Adrenal gland (tissue), 12 donors: Measurements from ENCODE around the gene C9. TPM values are rescaled to one million over a fixed set of nuclear protein-coding genes. Genes with fewer than 3 reads are reported as not detected.

Source experiments
- DNase-seq, 7 donors: peaks; one replicate each; pipeline ENCODE4 v3.0.0-alpha.2; 2019 to 2020
- H3K27ac ChIP-seq, 5 donors: fragments of 200-600 bp; sonication (generic) in 4 of 5; 1 replicate in 3 of 5; 2 replicates in 2 of 5; pipeline versions ENCODE4 v1.5.1 to v1.8.0; 2016 to 2020; ENCODE audit warnings: mild to moderate bottlenecking in 1 of 5
- H3K27me3 ChIP-seq: fragments of 200-600 bp; 2 replicates; pipeline ENCODE4 v1.8.0; 2021
- H3K36me3 ChIP-seq, 2 donors: fragments of 200-600 bp; replicated peaks in 1 of 2; 1 replicate in 1 of 2; 2 replicates in 1 of 2; pipeline versions ENCODE4 v1.5.1 to v1.8.0; 2018 to 2022
- H3K4me1 ChIP-seq, 2 donors: fragments of 200-600 bp; replicated peaks in 1 of 2; 1 replicate in 1 of 2; 2 replicates in 1 of 2; pipeline versions ENCODE4 v1.5.1 to v1.8.0; 2018 to 2021
- H3K4me3 ChIP-seq, 4 donors: fragments of 200-600 bp; sonication (generic) in 3 of 4; one replicate each; pipeline ENCODE4 v1.5.1; 2016 to 2018
- H3K9me3 ChIP-seq, 3 donors: fragments of 200-600 bp; sonication (generic) in 1 of 3; replicated peaks in 1 of 3; 1 replicate in 2 of 3; 2 replicates in 1 of 3; pipeline versions ENCODE4 v1.5.1 to v1.8.0; 2016 to 2021
- POLR2A ChIP-seq, 2 donors: fragments of 450-650 bp; IDR thresholded peaks; one replicate each; pipeline ENCODE4 v1.6.1; 2017; ENCODE audit warnings: antibody characterized with exemption in 2 of 2, mild to moderate bottlenecking in 2 of 2, moderate library complexity in 1 of 2
- WGBS, 4 donors: extraction: QIAGEN DNeasy Blood & Tissue Kit in 2 of 4; methylation state at CpG; one replicate each; pipeline versions ENCODE4 v1.1.5 to v1.1.7; 2013 to 2017; 5-methylcytosine and 5-hydroxymethylcytosine counted together
- intact Hi-C, 2 donors: fragments of 100-400 bp; cut with DNase I; formaldehyde crosslinking; loops; one replicate each; pipeline versions ENCODE4 v1.14.1 to v1.15.0; 2022 to 2023
- polyA plus RNA-seq, 3 donors: library from polyadenylated mRNA; stranded (reverse); fragments of 200-250 nt in 2 of 3; fragments of 350-450 nt in 1 of 3; fragmentation: Illumina TruSeq in 1 of 3; extraction: RNeasy Lipid Tissue Mini Kit (QIAGEN cat#74804) in 1 of 3; gene quantifications; one replicate each; pipeline ENCODE4 v1.2.3, GENCODE V29; 2013 to 2014
- total RNA-seq, 9 donors: library from RNA; depleted of rRNA in 4 of 9; stranded (reverse); fragments of >200 nt in 4 of 9; fragments of 120-200 nt in 1 of 9; fragmentation: NEBNext Ultra II Directional in 1 of 9; extraction: Animal tissue kit (Norgen Biotek cat#: 25700) in 1 of 9; gene quantifications; one replicate each; pipeline versions ENCODE4 v1.1.0 to v1.2.4, GENCODE V29; 2013 to 2023
- TF ChIP-seq, protein P1 (sequence below), 6 experiments: fragments of 450-650 bp in 4 of 6; fragments of 200-600 bp in 2 of 6; sonication (generic) in 1 of 6; IDR thresholded peaks; 1 replicate in 5 of 6; 2 replicates in 1 of 6; pipeline versions ENCODE4 v1.5.1 to v1.8.0; 2016 to 2021; ENCODE audit warnings: antibody characterized with exemption in 6 of 6, mild to moderate bottlenecking in 2 of 6, moderate library complexity in 1 of 6
- donor health status: healthy with polysubstance abuse.
- donor health status: Bipolar disorder and iron deficiency.
- donor health status: DM: yes; HTN: yes; CAD: no.
- donor health status: DM: no; HTN: no; CAD: no.
- donor health status: DM: no; HTN: no; CAD: no.
- donor health status: DM: yes; HTN: yes; CAD: no.

The C9 gene
- total and polyA plus RNA-seq, 12 donors, result 0.07 to 0.54 (median 0.40) TPM; not detected in 5

DNA sequence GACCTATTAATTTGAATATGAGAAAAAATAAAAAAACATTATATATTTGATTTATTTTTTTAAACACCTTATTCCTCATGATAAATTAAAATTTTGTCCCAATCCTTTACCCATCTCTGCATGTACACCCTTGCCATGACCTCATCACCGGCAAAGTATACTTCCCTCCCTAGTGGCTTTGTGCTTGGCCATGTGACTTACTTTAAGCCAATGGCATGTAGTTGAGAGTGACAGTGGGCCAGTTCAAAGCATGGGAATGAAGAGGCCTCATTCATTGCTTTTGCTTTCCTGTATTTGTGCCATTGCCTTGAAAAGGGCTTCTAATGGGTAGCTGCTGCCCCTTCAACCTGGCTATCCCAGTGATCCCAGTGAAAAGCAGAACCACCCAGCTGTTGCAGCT, 31.2 kb downstream of the C9 start:
- no peak for DNase-seq
- Histone ChIP-seq H3K36me3 (no peaks in the 10 kb centered on the region), H3K27me3 (no peaks in the 10 kb centered on the region), H3K4me1 (no peaks in the 10 kb centered on the region), H3K9me3 (no peaks in the 10 kb centered on the region), H3K27ac (no peak overlapping the region), H3K4me3 (no peak overlapping the region)
- no peak for TF ChIP-seq POLR2A (IDR thresholded peaks at IDR 0.05)
- TF ChIP-seq, protein P1, sequence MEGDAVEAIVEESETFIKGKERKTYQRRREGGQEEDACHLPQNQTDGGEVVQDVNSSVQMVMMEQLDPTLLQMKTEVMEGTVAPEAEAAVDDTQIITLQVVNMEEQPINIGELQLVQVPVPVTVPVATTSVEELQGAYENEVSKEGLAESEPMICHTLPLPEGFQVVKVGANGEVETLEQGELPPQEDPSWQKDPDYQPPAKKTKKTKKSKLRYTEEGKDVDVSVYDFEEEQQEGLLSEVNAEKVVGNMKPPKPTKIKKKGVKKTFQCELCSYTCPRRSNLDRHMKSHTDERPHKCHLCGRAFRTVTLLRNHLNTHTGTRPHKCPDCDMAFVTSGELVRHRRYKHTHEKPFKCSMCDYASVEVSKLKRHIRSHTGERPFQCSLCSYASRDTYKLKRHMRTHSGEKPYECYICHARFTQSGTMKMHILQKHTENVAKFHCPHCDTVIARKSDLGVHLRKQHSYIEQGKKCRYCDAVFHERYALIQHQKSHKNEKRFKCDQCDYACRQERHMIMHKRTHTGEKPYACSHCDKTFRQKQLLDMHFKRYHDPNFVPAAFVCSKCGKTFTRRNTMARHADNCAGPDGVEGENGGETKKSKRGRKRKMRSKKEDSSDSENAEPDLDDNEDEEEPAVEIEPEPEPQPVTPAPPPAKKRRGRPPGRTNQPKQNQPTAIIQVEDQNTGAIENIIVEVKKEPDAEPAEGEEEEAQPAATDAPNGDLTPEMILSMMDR (IDR thresholded peaks at IDR 0.05), result no peak
- intact Hi-C loops, result no loop called here
- WGBS, 4 donors, result 94 to 100% (median 98%) methylated on average over 1 of the region's 1 CpG

DNA sequence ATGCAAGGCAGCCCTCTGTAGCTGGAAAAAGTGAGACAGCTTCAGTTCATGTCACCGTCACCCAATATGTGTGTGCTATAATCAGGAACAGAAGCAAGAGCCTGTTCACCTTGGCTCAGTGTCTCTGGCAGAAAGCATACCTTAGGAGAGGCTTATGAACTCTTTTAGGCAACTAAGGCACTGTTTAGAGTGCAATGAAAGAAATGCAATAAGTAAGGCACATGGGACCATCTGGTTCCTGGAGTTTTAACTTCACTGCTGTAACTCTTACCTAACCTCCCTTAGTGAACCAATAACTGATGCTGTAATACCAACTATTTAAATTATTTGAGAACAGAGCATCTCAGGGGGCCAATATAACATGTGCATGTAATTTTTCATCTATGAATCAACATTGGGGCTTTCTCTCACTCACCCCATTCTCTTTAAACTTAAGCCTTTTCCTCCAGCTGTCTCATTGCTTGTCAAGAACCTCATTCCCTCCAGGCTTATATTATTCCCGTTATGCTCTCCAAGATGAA, 32.4 kb downstream of the C9 start:
- intact Hi-C loops, result no loop called here
- WGBS, 4 donors, result 74 to 86% (median 83%) methylated on average over 2 of the region's 2 CpGs
- no peak for TF ChIP-seq POLR2A (IDR thresholded peaks at IDR 0.05)
- TF ChIP-seq, protein P1 (IDR thresholded peaks at IDR 0.05), result no peak

DNA sequence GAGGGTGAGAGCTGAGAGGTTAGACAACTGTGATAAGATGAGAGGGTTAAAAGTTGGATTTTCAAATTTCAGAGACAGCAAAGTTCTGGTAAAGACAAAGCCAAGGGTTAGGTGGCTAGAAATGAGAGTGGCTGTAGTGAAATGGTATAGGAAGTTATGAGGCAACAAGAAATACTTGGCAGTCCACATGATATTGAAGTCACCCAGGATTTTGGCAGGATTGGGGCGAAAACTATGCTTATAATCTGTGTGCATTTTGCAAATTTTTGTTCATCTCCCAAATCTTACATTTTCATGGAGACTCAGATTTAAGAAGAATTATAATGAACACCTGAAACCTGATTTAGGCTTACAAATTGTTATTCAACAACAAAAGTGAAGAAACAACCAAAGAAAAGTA, 35.6 kb downstream of the C9 start:
- intact Hi-C loops, result no loop called here
- TF ChIP-seq, protein P1 (IDR thresholded peaks at IDR 0.05), result no peak
- no peak for TF ChIP-seq POLR2A (IDR thresholded peaks at IDR 0.05)
- no peaks in the 10 kb centered on the region for H3K27me3 ChIP-seq
- H3K27ac ChIP-seq, result no peak overlapping the region
- WGBS, 4 donors, result 79 to 94% (median 85%) methylated on average over 1 of the region's 1 CpG
- no peak for DNase-seq
- no peaks in the 10 kb centered on the region for H3K9me3 ChIP-seq
- H3K4me1 ChIP-seq, result no peaks in the 10 kb centered on the region
- no peaks in the 10 kb centered on the region for H3K36me3 ChIP-seq
- H3K4me3 ChIP-seq, result no peak overlapping the region

More for the DNA sequence above, 32.4 kb downstream of the C9 start:
- Histone ChIP-seq H3K9me3 (no peaks in the 10 kb centered on the region), H3K27me3 (no peaks in the 10 kb centered on the region), H3K4me1 (no peaks in the 10 kb centered on the region), H3K36me3 (no peaks in the 10 kb centered on the region), H3K4me3 (no peak overlapping the region), H3K27ac (no peak overlapping the region)
- no peak for DNase-seq

DNA sequence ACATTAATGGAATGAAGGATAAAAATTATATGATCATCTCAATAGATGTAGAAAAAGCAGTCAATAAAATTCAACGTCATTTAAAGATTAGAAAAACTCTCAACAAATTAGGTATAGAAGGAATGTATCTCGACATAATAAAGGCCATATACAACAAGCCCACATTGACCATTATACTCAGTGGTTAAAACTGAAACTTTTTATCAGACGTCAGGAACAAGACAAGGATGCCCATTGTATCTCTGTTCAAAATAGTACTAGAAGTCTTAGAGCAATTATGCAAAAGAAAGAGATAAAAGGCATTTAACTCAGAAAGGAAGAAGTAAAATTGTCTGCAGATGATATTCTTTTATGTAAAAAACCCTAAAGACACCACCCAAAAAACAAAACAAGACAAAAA, 40.8 kb downstream of the C9 start:
- no peaks in the 10 kb centered on the region for H3K9me3 ChIP-seq
- WGBS, 4 donors, result 68 to 77% (median 70%) methylated on average over 3 of the region's 3 CpGs
- no peak for DNase-seq
- no peaks in the 10 kb centered on the region for H3K4me1 ChIP-seq
- no peaks in the 10 kb centered on the region for H3K36me3 ChIP-seq
- no peak overlapping the region for H3K4me3 ChIP-seq
- no peak overlapping the region for H3K27ac ChIP-seq
- intact Hi-C loops, result no loop called here
- TF ChIP-seq POLR2A (IDR thresholded peaks at IDR 0.05), result no peak
- TF ChIP-seq, protein P1 (IDR thresholded peaks at IDR 0.05), result no peak
- no peaks in the 10 kb centered on the region for H3K27me3 ChIP-seq
